OCI-LY1 (cell line): Measurements from ENCODE around the gene HSPB9.

ENCODE experiments used
- H2AFZ ChIP-seq: fragments of 200-600 bp; sonication (generic), shearing (Covaris generic); 2 replicates; pipeline ENCODE4 v1.6.0; 2014; ENCODE audit warnings: antibody characterized with exemption, mild to moderate bottlenecking, low read length
- H3F3A ChIP-seq: fragments of 200-600 bp; sonication (generic), shearing (Covaris generic); 2 replicates; pipeline ENCODE4 v1.6.0; 2014; ENCODE audit warnings: mild to moderate bottlenecking, antibody characterized with exemption, low read length, moderate library complexity; ENCODE audit not compliant: insufficient read depth
- H3K27ac ChIP-seq: fragments of 200-600 bp; sonication (generic); 2 replicates; pipeline ENCODE4 v1.5.1; 2014; ENCODE audit warnings: low read length, mixed run types, mild to moderate bottlenecking, low read depth; ENCODE audit not compliant: poor library complexity, severe bottlenecking
- H3K27me3 ChIP-seq: fragments of 200-600 bp; sonication (generic); 2 replicates; pipeline ENCODE4 v1.6.0; 2014; ENCODE audit warnings: antibody characterized with exemption, mild to moderate bottlenecking, low read length, moderate library complexity; ENCODE audit not compliant: insufficient read depth
- H3K36me3 ChIP-seq: fragments of 200-600 bp; sonication (generic); 2 replicates; pipeline ENCODE4 v1.6.1; 2014; ENCODE audit warnings: mild to moderate bottlenecking, antibody characterized with exemption, low read length, moderate library complexity, mixed read lengths; ENCODE audit not compliant: insufficient read depth
- H3K4me1 ChIP-seq: fragments of 200-600 bp; sonication (generic); 2 replicates; pipeline ENCODE4 v1.5.1; 2014; ENCODE audit warnings: mild to moderate bottlenecking, low read length, moderate library complexity; ENCODE audit not compliant: insufficient read depth, severe bottlenecking
- H3K4me2 ChIP-seq: fragments of 200-600 bp; sonication (generic), shearing (Covaris generic); 2 replicates; pipeline ENCODE4 v1.6.1; 2014; ENCODE audit warnings: low read length
- H3K4me3 ChIP-seq: fragments of 200-600 bp; sonication (generic); 2 replicates; pipeline ENCODE4 v1.5.1; 2014; ENCODE audit warnings: low read length, low read depth, mild to moderate bottlenecking, mixed read lengths; ENCODE audit not compliant: poor library complexity, severe bottlenecking
- H3K79me2 ChIP-seq: fragments of 200-600 bp; shearing (Covaris generic); 2 replicates; pipeline ENCODE4 v1.6.1; 2016; ENCODE audit warnings: mixed run types, low read length, mixed read lengths; ENCODE audit not compliant: insufficient read depth
- H3K9ac ChIP-seq: fragments of 200-600 bp; sonication (generic), shearing (Covaris generic); 2 replicates; pipeline ENCODE4 v1.6.1; 2014; ENCODE audit warnings: mild to moderate bottlenecking, low read length, mixed read lengths
- H3K9me2 ChIP-seq: fragments of 200-600 bp; sonication (generic), shearing (Covaris generic); 2 replicates; pipeline ENCODE4 v1.6.1; 2014; ENCODE audit warnings: low read depth, mild to moderate bottlenecking, low read length, mixed read lengths
- H3K9me3 ChIP-seq: fragments of 200-600 bp; shearing (Covaris generic); 2 replicates; pipeline ENCODE4 v1.6.1; 2014; ENCODE audit warnings: low read length, mixed read lengths
- H4K20me1 ChIP-seq: fragments of 200-600 bp; sonication (generic), shearing (Covaris generic); 2 replicates; pipeline ENCODE4 v1.6.0; 2016; ENCODE audit warnings: mild to moderate bottlenecking, low read length; ENCODE audit not compliant: insufficient read depth
- CTCF ChIP-seq: fragments of 200-600 bp; sonication (generic), shearing (Covaris generic); IDR thresholded peaks from 2 replicates; pipeline ENCODE4 v1.5.1; 2017; ENCODE audit warnings: mild to moderate bottlenecking, antibody characterized with exemption, low read length, moderate library complexity, mixed read lengths
- EZH2 ChIP-seq: fragments of 200-600 bp; sonication (generic), shearing (Covaris generic); IDR thresholded peaks from 2 replicates; pipeline ENCODE4 v1.8.0; 2017; ENCODE audit warnings: borderline replicate concordance, mixed run types, mild to moderate bottlenecking, antibody characterized with exemption, low read length, moderate library complexity, mixed read lengths

The HSPB9 gene

GRCh38 chr17:42130310-42130936 is 7.8 kb downstream of the HSPB9 start:
- Histone ChIP-seq H3K4me3 (no peak overlapping the region), H2AFZ (no peak overlapping the region), H3K9me2 (no peaks in the 10 kb centered on the region), H3K27ac (peak overlapping the region; percentile 98), H3K4me2 (no peak overlapping the region), H3K36me3 (peaks cover 47% of the 10 kb centered on the region), H3K9ac (no peak overlapping the region), H4K20me1 (no peaks in the 10 kb centered on the region), H3F3A (peaks cover 24% of the 10 kb centered on the region; the same call in 1 of the 2 replicates), H3K9me3 (no peaks in the 10 kb centered on the region), H3K27me3 (no peaks in the 10 kb centered on the region), H3K4me1 (peaks cover 49% of the 10 kb centered on the region), H3K79me2 (peaks cover 10% of the 10 kb centered on the region)
- peak; percentile 38; the same call in 1 of the 2 replicates for TF ChIP-seq CTCF
- TF ChIP-seq EZH2: no peak

GRCh38 chr17:42131232-42131631 is 8.6 kb downstream of the HSPB9 start:
- no peaks in the 10 kb centered on the region for H3K9me2 ChIP-seq
- H3K79me2 ChIP-seq: peaks cover 10% of the 10 kb centered on the region
- peak overlapping the region; percentile 61; the same call in 1 of the 2 replicates for H3K4me2 ChIP-seq
- peaks cover 57% of the 10 kb centered on the region for H3K4me1 ChIP-seq
- no peak overlapping the region for H2AFZ ChIP-seq
- H4K20me1 ChIP-seq: no peaks in the 10 kb centered on the region
- H3K9me3 ChIP-seq: no peaks in the 10 kb centered on the region
- no peaks in the 10 kb centered on the region for H3K27me3 ChIP-seq
- H3F3A ChIP-seq: peaks cover 24% of the 10 kb centered on the region; the same call in 1 of the 2 replicates
- TF ChIP-seq EZH2 (no peak), CTCF (no peak)
- no peak overlapping the region for H3K4me3 ChIP-seq
- H3K27ac ChIP-seq: peak overlapping the region; percentile 98
- peak overlapping the region; percentile 49; the same call in 1 of the 2 replicates for H3K9ac ChIP-seq
- H3K36me3 ChIP-seq: peaks cover 39% of the 10 kb centered on the region

GRCh38 chr17:42131981-42132432 is 9.4 kb downstream of the HSPB9 start:
- no peaks in the 10 kb centered on the region for H3K27me3 ChIP-seq
- peak overlapping the region; percentile 32 for H3K4me3 ChIP-seq
- peaks cover 64% of the 10 kb centered on the region for H3K4me1 ChIP-seq
- H3K9me2 ChIP-seq: no peaks in the 10 kb centered on the region
- TF ChIP-seq CTCF (no peak), EZH2 (no peak)
- no peaks in the 10 kb centered on the region for H3K9me3 ChIP-seq
- H2AFZ ChIP-seq: no peak overlapping the region
- H3K4me2 ChIP-seq: peak overlapping the region; percentile 61; the same call in 1 of the 2 replicates
- peak overlapping the region; percentile 98 for H3K27ac ChIP-seq
- peaks cover 23% of the 10 kb centered on the region; the same call in 1 of the 2 replicates for H3F3A ChIP-seq
- peaks cover 10% of the 10 kb centered on the region for H3K79me2 ChIP-seq
- H3K36me3 ChIP-seq: peaks cover 34% of the 10 kb centered on the region
- H3K9ac ChIP-seq: peak overlapping the region; percentile 49; the same call in 1 of the 2 replicates
- H4K20me1 ChIP-seq: no peaks in the 10 kb centered on the region
